Measurements from ENCODE around the gene PDZRN4.

GRCh38 chr12:41441180-41441579 lies 253.1 kb downstream of the PDZRN4 start:
- TF ChIP-seq CTCF (IDR thresholded peaks at IDR 0.05) (no peak), POLR2A (IDR thresholded peaks at IDR 0.05) (no peak)

Measured in adrenal gland (tissue), 5 donors.